ENCODE data around the gene C17orf50.

DNA sequence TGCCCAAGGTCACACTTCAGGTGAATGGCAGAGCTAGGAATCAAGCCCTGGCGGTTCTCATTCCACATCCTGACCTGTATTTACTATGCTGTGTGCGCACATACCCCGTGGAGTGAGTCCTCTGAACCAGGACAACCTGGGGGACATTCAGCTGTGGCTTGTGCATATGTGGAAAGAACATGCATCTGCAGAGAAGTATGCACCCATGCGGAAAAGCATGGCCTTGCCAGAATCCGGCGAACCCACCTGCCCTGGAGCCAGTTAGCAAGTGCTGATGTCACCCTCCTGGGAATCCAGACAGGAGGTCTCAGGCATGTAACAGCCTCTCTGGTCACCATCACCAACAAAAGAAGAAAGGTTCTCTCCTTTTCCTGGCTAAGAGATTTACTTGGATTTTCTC is 27.3 kb upstream of the C17orf50 start:
- TF ChIP-seq, protein P1, sequence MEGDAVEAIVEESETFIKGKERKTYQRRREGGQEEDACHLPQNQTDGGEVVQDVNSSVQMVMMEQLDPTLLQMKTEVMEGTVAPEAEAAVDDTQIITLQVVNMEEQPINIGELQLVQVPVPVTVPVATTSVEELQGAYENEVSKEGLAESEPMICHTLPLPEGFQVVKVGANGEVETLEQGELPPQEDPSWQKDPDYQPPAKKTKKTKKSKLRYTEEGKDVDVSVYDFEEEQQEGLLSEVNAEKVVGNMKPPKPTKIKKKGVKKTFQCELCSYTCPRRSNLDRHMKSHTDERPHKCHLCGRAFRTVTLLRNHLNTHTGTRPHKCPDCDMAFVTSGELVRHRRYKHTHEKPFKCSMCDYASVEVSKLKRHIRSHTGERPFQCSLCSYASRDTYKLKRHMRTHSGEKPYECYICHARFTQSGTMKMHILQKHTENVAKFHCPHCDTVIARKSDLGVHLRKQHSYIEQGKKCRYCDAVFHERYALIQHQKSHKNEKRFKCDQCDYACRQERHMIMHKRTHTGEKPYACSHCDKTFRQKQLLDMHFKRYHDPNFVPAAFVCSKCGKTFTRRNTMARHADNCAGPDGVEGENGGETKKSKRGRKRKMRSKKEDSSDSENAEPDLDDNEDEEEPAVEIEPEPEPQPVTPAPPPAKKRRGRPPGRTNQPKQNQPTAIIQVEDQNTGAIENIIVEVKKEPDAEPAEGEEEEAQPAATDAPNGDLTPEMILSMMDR (conservative IDR thresholded peaks at IDR 0.05), result no peak
- TF ChIP-seq EZH2 (IDR thresholded peaks at IDR 0.05; ENCODE audit: low read depth), result no peak
